ENCODE results near the gene TNNC1. TPM values are rescaled to one million over a fixed set of nuclear protein-coding genes. Genes with fewer than 3 reads are reported as not detected.

TNNC1 gene
- total and polyA plus RNA-seq, 12 donors: 1.1 to 42.0 (median 6.3) TPM

DNA sequence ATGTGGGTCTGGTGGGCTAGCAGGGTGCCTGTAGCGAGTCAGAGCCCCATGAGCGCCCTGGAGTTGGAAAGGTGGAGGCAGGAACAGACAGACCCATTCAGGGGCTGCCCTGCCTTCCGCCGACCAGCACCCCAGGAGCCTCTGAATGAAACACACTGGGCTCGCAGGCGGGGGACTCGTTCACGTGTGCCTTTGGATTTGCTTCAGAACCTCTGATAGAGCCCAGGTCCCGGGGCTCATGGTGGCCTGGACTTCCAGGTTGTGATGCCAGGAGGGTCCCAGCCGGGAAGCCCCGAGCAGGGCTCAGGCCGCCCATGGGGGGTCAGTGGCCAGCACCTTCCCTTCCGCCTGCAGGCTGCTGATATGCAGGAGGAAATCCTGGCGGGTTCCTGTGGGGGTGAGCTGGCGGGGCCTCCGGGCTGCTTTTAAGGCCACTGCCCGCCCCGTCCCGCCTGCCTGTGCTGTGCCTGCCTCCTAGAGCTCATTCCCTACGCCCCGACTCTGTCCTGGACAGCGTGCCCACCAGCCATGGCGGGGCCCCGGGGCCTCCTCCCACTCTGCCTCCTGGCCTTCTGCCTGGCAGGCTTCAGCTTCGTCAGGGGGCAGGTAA lies 41.1 kb upstream of the TNNC1 start, which contains the start of gene STAB1:
Gene STAB1, plus strand, starts transcription at position 453 of the 610 bp plus-strand sequence. Its CDS starts 76 bp downstream, at position 529.
- intact Hi-C loops (cut with DNase I): no loop called here
- TF ChIP-seq POLR2A (IDR thresholded peaks at IDR 0.05): no peak
- TF ChIP-seq, protein P1, sequence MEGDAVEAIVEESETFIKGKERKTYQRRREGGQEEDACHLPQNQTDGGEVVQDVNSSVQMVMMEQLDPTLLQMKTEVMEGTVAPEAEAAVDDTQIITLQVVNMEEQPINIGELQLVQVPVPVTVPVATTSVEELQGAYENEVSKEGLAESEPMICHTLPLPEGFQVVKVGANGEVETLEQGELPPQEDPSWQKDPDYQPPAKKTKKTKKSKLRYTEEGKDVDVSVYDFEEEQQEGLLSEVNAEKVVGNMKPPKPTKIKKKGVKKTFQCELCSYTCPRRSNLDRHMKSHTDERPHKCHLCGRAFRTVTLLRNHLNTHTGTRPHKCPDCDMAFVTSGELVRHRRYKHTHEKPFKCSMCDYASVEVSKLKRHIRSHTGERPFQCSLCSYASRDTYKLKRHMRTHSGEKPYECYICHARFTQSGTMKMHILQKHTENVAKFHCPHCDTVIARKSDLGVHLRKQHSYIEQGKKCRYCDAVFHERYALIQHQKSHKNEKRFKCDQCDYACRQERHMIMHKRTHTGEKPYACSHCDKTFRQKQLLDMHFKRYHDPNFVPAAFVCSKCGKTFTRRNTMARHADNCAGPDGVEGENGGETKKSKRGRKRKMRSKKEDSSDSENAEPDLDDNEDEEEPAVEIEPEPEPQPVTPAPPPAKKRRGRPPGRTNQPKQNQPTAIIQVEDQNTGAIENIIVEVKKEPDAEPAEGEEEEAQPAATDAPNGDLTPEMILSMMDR (IDR thresholded peaks at IDR 0.05): no peak
- H3K27me3 ChIP-seq: no peaks in the 10 kb centered on the region
- peak; percentile 61 to 85 (median 67) for DNase-seq
- H3K9me3 ChIP-seq (replicated peaks in 1 of 3): no peaks in the 10 kb centered on the region
- H3K4me1 ChIP-seq (replicated peaks in 1 of 2): peaks cover 23 to 67% of the 10 kb centered on the region in 2 donors
- H3K4me3 ChIP-seq: peak within 1 kb of the TSS in 1 of 4 donors; percentile 25
- peak within 1 kb of the TSS; percentile 48 to 85 (median 72) for H3K27ac ChIP-seq
- WGBS, 4 donors: 47 to 75% (median 60%) methylated on average over 2 to 25 of the region's 25 CpGs
- peaks cover 0 to 33% of the 10 kb centered on the region in 2 donors for H3K36me3 ChIP-seq (replicated peaks in 1 of 2)

DNA sequence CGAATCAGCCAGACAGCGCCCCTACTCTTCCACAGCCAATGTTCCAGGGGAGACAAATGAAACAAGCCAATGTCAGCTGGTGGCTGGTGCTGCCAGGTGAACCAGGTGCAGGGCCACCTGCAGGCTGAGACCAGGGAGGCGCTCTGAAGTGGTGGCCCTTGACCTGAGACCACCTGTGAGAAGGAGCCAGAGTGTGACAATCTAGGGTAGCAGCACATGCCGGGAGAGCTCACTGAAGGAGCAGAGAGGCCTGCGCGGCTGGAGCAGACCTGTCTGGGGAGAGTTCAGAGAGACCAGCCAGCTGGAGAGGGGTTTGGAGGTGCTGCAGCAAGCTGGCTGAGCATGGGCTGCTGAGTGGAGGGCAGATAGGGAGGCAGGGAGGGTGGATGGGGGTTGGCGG lies 40.6 kb upstream of the TNNC1 start:
- Histone ChIP-seq H3K4me1 (replicated peaks in 1 of 2) (peaks cover 27 to 72% of the 10 kb centered on the region in 2 donors), H3K27me3 (no peaks in the 10 kb centered on the region), H3K4me3 (no peak overlapping the region), H3K9me3 (replicated peaks in 1 of 3) (no peaks in the 10 kb centered on the region), H3K27ac (peak overlapping the region in 4 of 5 donors; percentile 46 to 85 (median 75)), H3K36me3 (replicated peaks in 1 of 2) (peaks cover 0 to 38% of the 10 kb centered on the region in 2 donors)
- DNase-seq: no peak
- TF ChIP-seq, protein P1 (IDR thresholded peaks at IDR 0.05): no peak
- no peak for TF ChIP-seq POLR2A (IDR thresholded peaks at IDR 0.05)
- WGBS, 4 donors: 74 to 89% (median 89%) methylated on average over 7 of the region's 7 CpGs
- intact Hi-C loops (cut with DNase I): no loop called here

DNA sequence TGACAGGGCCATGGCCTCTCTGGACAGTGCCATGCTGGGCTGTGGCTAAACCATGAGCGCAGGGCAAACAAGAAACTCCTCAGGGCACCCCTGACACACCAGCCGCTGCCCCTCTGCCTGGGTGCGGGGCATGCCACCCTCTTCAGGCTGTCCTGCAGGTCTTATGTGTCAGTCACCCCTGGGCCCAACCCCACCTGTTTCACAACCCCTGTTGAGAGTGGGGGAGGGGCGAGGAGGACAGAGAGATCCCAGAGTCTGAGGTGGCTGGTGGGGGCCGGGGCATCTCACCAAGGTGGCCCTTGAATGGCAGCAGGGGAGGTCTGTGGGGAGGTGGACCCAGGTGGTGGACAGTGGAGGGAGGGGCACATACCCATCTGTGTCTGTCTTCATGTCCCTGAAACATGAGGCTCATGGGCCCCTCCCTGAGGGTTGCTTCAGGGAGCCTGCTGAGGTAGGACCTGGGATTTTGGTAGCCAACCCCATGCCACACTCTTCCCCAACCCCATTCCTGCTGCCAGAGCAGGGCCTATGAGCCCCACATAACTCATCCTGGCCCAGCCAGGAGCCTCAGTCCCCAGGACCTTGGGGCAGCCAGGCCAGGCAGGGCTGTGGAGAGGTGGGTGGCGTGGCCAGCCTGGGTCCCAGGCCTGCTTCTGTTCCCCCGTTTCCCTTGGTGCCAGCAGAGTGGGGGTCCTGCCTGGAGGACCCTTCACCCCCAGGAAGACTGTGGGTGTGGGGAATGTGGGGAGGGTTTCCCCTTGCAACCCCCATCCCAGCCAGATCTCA lies 39.6 kb upstream of the TNNC1 start:
- H3K27ac ChIP-seq: peak overlapping the region in 3 of 5 donors; percentile 72 to 85 (median 78)
- no peaks in the 10 kb centered on the region for H3K27me3 ChIP-seq
- WGBS, 4 donors: 84 to 100% (median 89%) methylated on average over 5 to 7 of the region's 7 CpGs
- no peak for DNase-seq
- TF ChIP-seq, protein P1 (IDR thresholded peaks at IDR 0.05): no peak
- no peak for TF ChIP-seq POLR2A (IDR thresholded peaks at IDR 0.05)
- no peak overlapping the region for H3K4me3 ChIP-seq
- intact Hi-C loops (cut with DNase I): no loop called here
- peaks cover 27 to 74% of the 10 kb centered on the region in 2 donors for H3K4me1 ChIP-seq (replicated peaks in 1 of 2)
- H3K36me3 ChIP-seq (replicated peaks in 1 of 2): peaks cover 0 to 48% of the 10 kb centered on the region in 2 donors
- H3K9me3 ChIP-seq (replicated peaks in 1 of 3): no peaks in the 10 kb centered on the region

DNA sequence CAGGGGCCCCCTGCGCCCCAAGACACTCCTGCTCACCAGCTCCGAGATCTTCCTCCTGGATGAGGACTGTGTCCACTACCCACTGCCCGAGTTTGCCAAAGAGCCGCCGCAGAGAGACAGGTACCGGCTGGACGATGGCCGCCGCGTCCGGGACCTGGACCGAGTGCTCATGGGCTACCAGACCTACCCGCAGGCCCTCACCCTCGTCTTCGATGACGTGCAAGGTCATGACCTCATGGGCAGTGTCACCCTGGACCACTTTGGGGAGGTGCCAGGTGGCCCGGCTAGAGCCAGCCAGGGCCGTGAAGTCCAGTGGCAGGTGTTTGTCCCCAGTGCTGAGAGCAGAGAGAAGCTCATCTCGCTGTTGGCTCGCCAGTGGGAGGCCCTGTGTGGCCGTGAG lies 38.2 kb upstream of the TNNC1 start:
- Histone ChIP-seq H3K36me3 (replicated peaks in 1 of 2) (peaks cover 0 to 62% of the 10 kb centered on the region in 2 donors), H3K9me3 (replicated peaks in 1 of 3) (no peaks in the 10 kb centered on the region), H3K4me3 (no peak overlapping the region), H3K27me3 (no peaks in the 10 kb centered on the region), H3K27ac (peak overlapping the region in 2 of 5 donors; percentile 63 to 85), H3K4me1 (replicated peaks in 1 of 2) (peaks cover 27 to 74% of the 10 kb centered on the region in 2 donors)
- TF ChIP-seq, protein P1 (IDR thresholded peaks at IDR 0.05): no peak
- intact Hi-C loops (cut with DNase I): no loop called here
- 86 to 95% (median 89%) methylated on average over 4 to 21 of the region's 21 CpGs for WGBS, 4 donors
- DNase-seq: no peak

Measured in adrenal gland (tissue), 12 donors.